ENCODE measurements around the gene CCDC88C.

Gene CCDC88C

GRCh38 chr14:91366749-91367148 is 50.9 kb downstream of the CCDC88C start:
- DNase-seq (ENCODE audit: low read depth), result no peak

- DNase-seq (ENCODE audit: low read depth), result no peak
Observed at GRCh38 chr14:91365552-91365951, 52.1 kb downstream of the CCDC88C start.

GRCh38 chr14:91364524-91365270 is 52.9 kb downstream of the CCDC88C start:
- no peak for DNase-seq (ENCODE audit: low read depth)

- no peak for DNase-seq (ENCODE audit: low read depth)
Observed at GRCh38 chr14:91363776-91364523, 53.7 kb downstream of the CCDC88C start.

- DNase-seq (ENCODE audit: low read depth), result peak; percentile 72
Observed at GRCh38 chr14:91361233-91361811, 56.3 kb downstream of the CCDC88C start.

- no peak for DNase-seq (ENCODE audit: low read depth)
Observed at GRCh38 chr14:91360490-91361232, 57.0 kb downstream of the CCDC88C start.

- no peak for DNase-seq (ENCODE audit: low read depth)
Observed at GRCh38 chr14:91358654-91359220, 58.9 kb downstream of the CCDC88C start.

- no peak for DNase-seq (ENCODE audit: low read depth)
Observed at GRCh38 chr14:91358025-91358319, 59.6 kb downstream of the CCDC88C start.

- DNase-seq (ENCODE audit: low read depth), result no peak
Observed at GRCh38 chr14:91357272-91358024, 60.2 kb downstream of the CCDC88C start.

GRCh38 chr14:91356181-91356763 is 61.3 kb downstream of the CCDC88C start:
- DNase-seq (ENCODE audit: low read depth), result no peak

- DNase-seq (ENCODE audit: low read depth), result no peak
Observed at GRCh38 chr14:91354979-91355685, 62.5 kb downstream of the CCDC88C start.

- DNase-seq (ENCODE audit: low read depth), result peak; percentile 18
Observed at GRCh38 chr14:91354221-91354916, 63.3 kb downstream of the CCDC88C start.

- no peak for DNase-seq (ENCODE audit: low read depth)
Observed at GRCh38 chr14:91352728-91353692, 64.6 kb downstream of the CCDC88C start.

GRCh38 chr14:91352053-91352452 is 65.6 kb downstream of the CCDC88C start:
- DNase-seq (ENCODE audit: low read depth), result no peak

- no peak for DNase-seq (ENCODE audit: low read depth)
Observed at GRCh38 chr14:91351512-91351862, 66.1 kb downstream of the CCDC88C start.

GRCh38 chr14:91350813-91351511 is 66.7 kb downstream of the CCDC88C start:
- DNase-seq (ENCODE audit: low read depth), result no peak

- DNase-seq (ENCODE audit: low read depth), result no peak
Observed at GRCh38 chr14:91350483-91350812, 67.2 kb downstream of the CCDC88C start.

GRCh38 chr14:91349481-91350074 is 68.0 kb downstream of the CCDC88C start:
- no peak for DNase-seq (ENCODE audit: low read depth)

Measured in fibroblast of gingiva (primary cell).